Stimulated activated CD8-positive, alpha-beta memory T cell treated with anti-CD3 and anti-CD28 coated beads, Interleukin-7, amount 100 ng/mL, for 4 hours (primary cell): ENCODE data around the gene BCAS4.

Experiments
- DNase-seq, 2 donors: peaks; one replicate each; pipeline ENCODE4 v3.0.0-alpha.2; 2020; ENCODE audit warnings: low read depth in 2 of 2

Gene BCAS4

DNA sequence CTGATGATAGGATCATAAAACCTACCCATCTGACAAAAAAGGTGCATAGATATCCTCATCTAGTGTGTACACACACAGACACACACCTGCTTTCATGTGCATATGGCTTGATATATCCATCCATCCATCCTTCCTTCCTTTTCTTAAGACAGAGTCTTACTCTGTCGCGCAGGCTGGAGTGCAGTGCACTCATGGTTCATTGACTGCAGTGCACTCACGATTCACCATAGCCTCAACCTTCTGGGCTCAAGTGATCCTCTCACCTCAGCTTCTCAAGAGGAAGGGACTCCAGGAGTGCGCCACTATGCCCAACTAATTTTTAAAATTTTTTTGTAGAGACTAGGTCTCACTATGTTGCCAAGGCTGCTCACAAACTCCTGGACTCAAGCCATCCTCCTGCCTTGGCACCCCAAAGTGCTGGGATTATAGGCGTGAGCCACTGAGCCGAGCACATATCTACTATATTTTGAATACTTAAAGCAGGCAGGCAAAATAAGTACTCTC lies 109.3 kb downstream of the BCAS4 start:
- no peak for DNase-seq

DNA sequence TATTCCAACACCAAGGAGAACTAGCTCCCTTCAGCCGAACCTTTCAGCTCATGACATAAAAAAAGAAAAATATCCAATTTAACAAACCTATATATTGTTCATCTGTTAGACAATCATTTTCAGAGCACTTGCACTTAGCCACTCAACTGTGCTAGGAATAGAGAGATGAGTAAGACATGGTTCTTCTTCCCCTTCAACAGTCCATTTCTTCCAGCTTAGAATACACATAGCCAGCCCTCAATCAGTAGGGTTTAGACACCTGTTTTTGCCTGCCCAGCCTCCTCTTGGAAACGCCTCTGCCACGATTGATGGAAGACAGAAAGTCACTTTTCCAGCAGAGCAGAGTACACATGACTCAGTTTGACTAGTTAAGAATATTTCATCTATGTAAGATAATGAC lies 114.6 kb downstream of the BCAS4 start:
- DNase-seq, result no peak

DNA sequence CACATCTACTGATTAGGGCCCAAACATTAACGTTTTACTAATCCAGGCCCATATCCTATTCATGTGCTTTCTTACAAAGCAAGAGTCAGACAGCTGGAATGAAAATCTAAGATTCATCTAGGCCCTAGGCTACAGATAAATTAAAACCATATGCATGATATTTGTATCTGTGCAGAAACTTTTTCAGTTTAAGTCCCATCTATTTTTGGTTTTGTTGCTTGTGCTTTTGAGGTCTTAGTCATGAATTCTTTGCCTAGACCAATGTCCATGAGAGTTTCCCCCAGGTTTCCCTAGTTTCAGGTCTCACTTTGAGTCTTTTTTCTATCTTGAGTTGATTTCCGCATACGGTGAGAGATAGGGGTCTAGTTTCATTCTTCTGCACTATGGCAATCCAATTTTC lies 116.2 kb downstream of the BCAS4 start:
- no peak for DNase-seq

DNA sequence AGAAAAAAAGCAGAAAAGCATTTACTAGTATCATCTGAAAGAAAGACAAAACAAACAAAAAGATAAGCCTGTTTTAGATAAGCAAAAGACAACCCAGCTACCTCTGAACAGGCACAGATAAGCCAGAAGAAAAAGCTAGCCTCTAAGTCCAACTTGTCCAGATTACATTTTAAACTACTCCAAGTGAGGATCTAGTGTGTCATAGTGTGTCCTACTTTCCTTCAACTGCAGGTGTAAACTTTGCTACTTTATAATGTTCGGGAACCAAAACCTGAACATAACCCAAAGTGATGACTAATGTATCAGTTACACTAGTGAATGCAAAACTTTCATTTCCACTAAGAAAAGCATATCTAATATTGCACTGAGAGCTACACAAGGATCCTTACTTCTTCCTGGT lies 116.9 kb downstream of the BCAS4 start:
- no peak for DNase-seq

DNA sequence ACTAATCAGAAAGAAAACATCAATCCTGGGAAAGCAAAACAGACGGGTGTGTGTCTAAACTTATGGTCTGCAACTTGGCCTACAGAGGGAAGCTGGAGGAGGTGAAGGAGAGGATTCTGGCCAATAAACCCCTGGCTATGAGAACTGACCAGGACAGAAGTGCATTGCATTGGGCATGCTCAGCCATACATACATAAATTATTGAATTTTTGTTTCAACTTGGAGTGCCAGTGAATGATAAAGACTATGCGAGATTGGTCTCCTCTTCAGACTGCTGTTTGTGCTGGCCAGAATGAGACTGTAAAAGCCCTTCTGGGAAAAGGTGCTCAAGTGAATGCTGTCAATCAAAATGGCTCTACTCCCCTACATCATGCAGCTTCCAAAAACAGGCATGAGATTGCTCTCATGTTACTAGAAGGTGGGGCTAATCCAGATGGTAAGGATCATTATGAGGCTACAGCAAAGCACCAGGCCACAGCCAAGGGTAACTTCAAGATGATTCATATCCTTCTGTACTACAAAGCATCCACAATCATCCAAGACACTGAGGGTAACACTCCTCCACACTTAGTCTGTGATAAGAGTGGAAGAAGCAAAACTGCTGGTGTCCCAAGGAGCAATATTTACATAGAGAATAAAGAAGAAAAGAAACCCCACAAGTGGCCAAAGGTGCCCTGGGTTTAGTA lies 119.0 kb downstream of the BCAS4 start:
- no peak for DNase-seq

- DNase-seq, result no peak
Measured at GRCh38 chr20:50915424-50915823, 120.6 kb downstream of the BCAS4 start.

- no peak for DNase-seq
Measured at GRCh38 chr20:50916257-50916656, 121.4 kb downstream of the BCAS4 start.

- no peak for DNase-seq
Measured at GRCh38 chr20:50916934-50917333, 122.1 kb downstream of the BCAS4 start.

DNA sequence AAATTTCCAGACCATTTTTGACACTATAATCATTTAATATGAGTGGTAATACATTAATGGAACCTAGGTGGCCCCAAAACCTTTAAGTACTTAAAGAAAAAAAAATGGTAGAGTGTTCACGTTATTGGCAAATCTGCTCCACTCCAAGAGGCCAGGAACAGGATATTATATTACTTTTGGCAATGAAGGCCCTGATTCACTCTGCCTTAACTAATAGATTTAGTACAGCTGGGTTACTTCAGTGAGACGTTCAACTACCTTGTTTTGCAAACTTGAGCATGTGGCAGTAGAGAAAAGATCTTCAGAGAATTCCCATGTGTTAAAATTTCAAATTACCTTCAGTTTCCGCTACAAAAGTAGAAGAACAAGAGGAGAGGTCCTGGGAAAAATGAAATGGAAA lies 123.5 kb downstream of the BCAS4 start:
- no peak for DNase-seq

GRCh38 chr20:50919567-50919966 lies 124.7 kb downstream of the BCAS4 start:
- no peak for DNase-seq

GRCh38 chr20:50920997-50921396 lies 126.1 kb downstream of the BCAS4 start:
- DNase-seq, result no peak

DNA sequence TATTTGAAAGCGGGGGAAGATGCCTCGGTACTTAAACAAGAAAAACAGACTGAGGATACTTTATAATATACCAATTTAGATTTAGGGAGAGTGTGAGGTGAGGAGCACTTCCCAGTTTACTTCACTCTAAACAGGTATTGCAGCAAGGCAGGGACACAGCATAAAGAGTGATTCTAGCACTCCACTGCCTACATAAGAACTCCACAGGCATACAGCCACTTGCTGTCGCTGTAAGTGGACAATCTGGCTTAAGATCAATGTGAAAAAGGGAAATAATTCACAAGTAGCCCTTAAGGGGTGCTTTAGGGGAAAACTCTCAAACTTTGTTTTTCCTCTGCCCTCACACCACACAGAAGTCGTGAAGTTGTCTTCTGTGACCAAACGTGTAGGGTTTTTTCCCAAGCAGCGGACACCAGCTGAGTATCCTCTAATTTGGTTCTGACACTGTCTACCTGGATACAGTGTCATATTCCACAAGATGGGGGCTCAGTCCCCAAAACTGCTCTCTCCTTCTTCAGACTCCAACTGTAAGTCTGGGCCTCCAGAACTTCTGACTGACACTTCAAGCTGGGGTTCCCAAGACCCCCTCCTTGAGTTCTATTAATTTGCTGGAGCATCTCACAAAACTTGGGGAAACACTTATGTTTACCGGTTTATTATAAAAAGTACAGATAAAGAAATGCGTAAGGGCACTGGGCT lies 127.1 kb downstream of the BCAS4 start:
- no peak for DNase-seq

DNA sequence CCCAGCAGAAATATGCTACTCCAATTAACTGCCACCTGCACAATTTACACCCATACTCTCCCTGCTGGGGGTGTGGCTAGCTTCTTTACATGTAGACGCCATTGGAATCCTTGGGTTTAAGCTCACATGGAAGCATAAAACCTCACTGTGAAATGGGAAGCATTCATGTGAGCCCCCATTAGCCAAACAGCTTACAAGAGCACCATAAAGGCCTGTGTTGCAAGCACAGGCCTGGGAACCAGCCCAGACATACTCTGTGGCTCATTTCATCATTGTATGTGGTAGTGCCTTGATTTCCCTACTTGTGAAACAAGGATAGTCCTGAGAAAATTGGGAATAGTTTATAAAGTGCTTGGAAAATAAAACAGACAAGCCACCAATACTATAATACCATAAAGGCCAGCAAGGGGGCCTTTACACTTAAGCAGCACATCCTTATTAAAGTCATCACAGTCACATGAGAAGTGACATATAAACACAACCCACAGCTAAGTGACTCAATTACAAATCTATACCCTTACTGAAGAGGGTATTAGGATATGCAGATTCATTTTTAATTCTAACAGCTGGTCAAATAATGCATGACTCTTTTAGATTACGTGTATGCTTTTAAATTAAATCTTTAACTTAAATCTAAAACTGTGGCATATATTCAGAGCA lies 129.5 kb downstream of the BCAS4 start:
- no peak for DNase-seq

DNA sequence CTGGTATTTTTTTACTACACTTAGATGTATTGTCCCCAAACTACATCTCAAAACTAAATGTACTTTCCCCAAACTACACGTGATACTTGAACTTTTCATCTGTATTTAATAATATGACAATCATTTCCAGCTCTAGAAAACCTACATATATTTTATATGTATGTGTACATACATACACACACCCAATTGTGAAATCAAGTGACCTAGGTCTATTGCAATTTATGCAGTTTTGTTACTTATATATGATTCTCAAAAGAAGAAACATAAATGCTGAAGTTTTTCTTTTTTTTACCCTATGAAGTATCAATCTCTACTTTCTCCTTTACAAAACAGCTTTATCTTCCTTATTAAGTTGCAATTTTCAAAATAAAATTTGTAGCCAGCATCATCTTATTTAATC lies 131.7 kb downstream of the BCAS4 start:
- DNase-seq, result no peak
